Mesodermal cell (in vitro differentiated cells): ENCODE results near the gene CCNF.
"Not testable (repeated sequence)": the region's sequence is repeated elsewhere in the genome, so short reads cannot be mapped to it uniquely, and the experiment has no call there.

ENCODE experiments used
- H3K27ac ChIP-seq: 2 replicates; pipeline ENCODE4 v1.7.0; 2013; ENCODE audit warnings: mild to moderate bottlenecking, low read depth, low read length, moderate library complexity; ENCODE audit not compliant: severe bottlenecking
- H3K36me3 ChIP-seq: 2 replicates; pipeline ENCODE4 v1.7.1; 2013; ENCODE audit warnings: mild to moderate bottlenecking, low read length, moderate library complexity; ENCODE audit not compliant: control insufficient read depth, insufficient read depth
- H3K4me1 ChIP-seq: one replicate; pipeline ENCODE4 v1.7.1; 2013; ENCODE audit warnings: mild to moderate bottlenecking, low read length; ENCODE audit not compliant: insufficient read depth, control insufficient read depth, poor library complexity, severe bottlenecking
- H3K4me3 ChIP-seq: 2 replicates; pipeline ENCODE4 v1.7.0; 2013; ENCODE audit warnings: low read length, control low read depth, mild to moderate bottlenecking; ENCODE audit not compliant: insufficient read depth, poor library complexity, severe bottlenecking; ENCODE audit errors: extremely low read depth
- H3K9me3 ChIP-seq: 2 replicates; pipeline ENCODE4 v1.7.1; 2013; ENCODE audit warnings: mild to moderate bottlenecking, low read length, moderate library complexity; ENCODE audit not compliant: control insufficient read depth
- WGBS, 2 experiments: methylation state at CpG; one replicate each; pipeline ENCODE4 v1.1.5; 2013; ENCODE audit warnings: missing lambda C conversion rate in 2 of 2; ENCODE audit not compliant: insufficient coverage in 2 of 2; 5-methylcytosine and 5-hydroxymethylcytosine counted together

The CCNF gene

DNA sequence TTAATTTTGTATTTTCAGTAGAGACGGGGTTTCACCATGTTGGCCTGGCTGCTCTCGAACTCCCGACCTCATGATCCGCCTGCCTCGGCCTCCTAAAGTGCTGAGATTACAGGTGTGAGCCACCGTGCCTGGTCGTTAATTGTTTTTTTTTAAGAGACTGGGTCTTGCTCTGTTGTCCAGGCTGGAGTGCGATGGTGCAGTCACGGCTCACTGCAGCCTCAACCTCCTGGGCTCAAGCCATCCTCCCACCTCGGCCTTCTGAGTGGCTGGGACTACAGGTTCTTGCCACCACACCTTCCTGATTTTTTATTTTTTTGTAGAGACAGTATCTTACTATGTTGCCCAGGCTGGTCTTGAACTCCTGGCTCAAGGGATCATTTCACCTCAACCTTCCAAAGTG, 50.7 kb downstream of the CCNF start:
- not testable (repeated sequence) for H3K27ac ChIP-seq, H3K36me3 ChIP-seq, H3K4me1 ChIP-seq, H3K4me3 ChIP-seq, H3K9me3 ChIP-seq
- WGBS, 2 experiments = 91 to 96% methylated on average over 9 to 10 of the region's 10 CpGs

DNA sequence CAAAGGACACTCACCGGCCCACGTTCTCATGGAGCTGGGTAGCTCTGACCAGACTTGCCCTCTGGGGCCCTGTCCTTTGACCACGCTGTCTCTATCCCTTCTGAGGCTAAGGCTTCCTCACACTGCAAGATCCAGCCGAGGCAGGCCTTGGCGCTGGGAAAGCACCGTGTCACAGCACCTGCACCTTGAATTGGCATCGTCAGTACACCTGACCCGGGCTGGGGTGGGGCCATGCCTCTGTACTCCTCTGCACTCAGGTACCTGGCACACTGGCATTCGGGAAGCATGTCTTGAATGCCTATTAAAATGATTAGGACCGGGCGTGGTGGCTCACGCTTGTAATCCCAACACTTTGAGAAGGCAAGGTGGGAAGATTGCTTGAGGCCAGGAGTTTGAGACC, 51.7 kb downstream of the CCNF start:
- Histone ChIP-seq H3K27ac (no peak overlapping the region), H3K4me1 (peaks cover 2% of the 10 kb centered on the region), H3K4me3 (no peak overlapping the region), H3K36me3 (no peaks in the 10 kb centered on the region), H3K9me3 (no peaks in the 10 kb centered on the region)
- 93 to 94% methylated on average over 11 of the region's 12 CpGs for WGBS, 2 experiments

DNA sequence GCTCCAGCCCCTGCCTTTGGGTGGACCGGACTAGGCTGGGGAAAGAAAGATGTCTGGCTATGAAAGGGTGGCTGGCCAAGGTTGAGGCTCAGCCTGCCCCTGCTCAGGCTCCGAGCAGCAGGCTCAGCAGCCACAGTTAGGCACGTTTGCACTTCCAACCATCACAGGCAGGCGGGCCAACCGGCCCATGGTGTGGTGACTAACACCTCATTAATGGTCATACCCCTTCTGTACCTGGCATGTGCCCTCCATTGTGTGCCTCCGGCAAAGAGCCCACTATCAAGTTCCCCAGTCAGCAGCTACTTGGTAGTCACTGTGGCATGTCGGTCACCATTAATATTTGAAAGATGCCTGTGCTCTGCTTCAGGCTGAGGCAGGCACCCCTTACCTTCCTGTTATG, 52.4 kb downstream of the CCNF start:
- H3K36me3 ChIP-seq = no peaks in the 10 kb centered on the region

DNA sequence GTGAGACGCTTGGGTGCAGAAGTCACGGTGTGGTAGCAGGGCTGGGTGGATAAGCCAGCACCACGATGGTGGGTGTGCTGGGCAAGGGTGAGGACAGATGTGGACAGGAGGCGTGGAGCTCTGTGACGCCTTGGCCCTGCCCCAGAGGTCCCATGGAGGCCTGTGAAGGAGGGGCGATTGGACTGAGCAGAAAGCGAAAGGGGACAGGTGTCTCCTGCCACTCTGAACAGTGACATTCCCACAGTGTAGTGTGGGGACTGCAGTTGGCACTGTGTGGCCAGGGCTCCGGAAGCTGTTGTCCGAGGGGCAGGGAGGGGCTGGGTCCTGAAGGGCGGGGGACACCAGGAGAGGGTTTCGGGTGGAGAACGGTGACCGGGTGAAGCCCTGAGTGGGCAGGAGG, 53.0 kb downstream of the CCNF start:
- Histone ChIP-seq H3K4me3 (no peak overlapping the region), H3K27ac (no peak overlapping the region), H3K4me1 (peaks cover 6% of the 10 kb centered on the region), H3K9me3 (no peaks in the 10 kb centered on the region), H3K36me3 (no peaks in the 10 kb centered on the region)
- WGBS, 2 experiments = 92 to 96% methylated on average over 11 to 12 of the region's 13 CpGs

More for the DNA sequence above, 52.4 kb downstream of the CCNF start:
- Histone ChIP-seq H3K4me3 (no peak overlapping the region), H3K9me3 (no peaks in the 10 kb centered on the region), H3K4me1 (peaks cover 3% of the 10 kb centered on the region), H3K27ac (no peak overlapping the region)
- WGBS, 2 experiments = 86 to 93% methylated on average over 6 to 7 of the region's 7 CpGs

DNA sequence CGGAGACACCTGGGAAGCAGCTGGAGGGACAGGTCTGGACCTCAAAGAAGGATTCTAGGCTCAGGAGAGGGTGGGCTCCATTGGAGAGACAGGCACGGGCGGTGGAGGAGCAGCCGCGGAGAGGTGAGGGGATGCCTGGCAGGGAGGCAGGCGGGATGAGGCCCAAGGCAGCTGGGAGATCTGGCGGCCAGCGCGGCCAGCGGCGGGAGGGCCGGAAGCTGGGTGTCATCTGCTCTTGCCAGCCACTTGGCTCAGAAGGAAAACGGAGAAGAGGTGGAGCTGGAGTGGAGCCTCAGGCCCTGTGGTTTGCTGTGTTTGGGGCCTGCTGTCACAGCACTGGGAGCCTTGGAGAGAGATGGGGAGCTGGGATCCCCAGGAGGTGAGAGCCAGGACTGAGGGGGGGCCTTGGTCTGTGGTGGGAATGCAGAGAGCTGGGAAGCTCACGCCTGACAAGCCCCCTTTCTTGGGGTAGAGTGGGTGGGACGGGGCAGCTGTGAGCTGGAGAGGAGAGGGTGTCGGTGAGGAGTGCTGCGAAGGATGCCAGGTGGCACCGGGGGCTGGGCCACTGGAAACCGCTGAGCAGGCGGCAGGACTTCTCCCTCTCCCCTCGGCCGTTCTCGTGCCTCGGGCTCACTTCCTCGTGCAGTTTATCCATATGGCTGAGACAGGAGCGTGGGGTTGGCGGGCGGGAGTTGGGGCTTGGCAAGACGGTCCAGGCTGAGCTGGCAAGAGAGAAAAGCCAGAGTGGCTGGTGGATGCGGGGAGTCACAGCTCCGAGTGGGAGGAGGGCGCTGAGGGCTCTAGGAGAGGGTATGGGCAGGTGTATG, 53.7 kb downstream of the CCNF start:
- Histone ChIP-seq H3K4me3 (no peak overlapping the region), H3K4me1 (peaks cover 8% of the 10 kb centered on the region), H3K36me3 (no peaks in the 10 kb centered on the region), H3K27ac (no peak overlapping the region), H3K9me3 (no peaks in the 10 kb centered on the region)
- 89 to 93% methylated on average over 26 to 29 of the region's 32 CpGs for WGBS, 2 experiments

DNA sequence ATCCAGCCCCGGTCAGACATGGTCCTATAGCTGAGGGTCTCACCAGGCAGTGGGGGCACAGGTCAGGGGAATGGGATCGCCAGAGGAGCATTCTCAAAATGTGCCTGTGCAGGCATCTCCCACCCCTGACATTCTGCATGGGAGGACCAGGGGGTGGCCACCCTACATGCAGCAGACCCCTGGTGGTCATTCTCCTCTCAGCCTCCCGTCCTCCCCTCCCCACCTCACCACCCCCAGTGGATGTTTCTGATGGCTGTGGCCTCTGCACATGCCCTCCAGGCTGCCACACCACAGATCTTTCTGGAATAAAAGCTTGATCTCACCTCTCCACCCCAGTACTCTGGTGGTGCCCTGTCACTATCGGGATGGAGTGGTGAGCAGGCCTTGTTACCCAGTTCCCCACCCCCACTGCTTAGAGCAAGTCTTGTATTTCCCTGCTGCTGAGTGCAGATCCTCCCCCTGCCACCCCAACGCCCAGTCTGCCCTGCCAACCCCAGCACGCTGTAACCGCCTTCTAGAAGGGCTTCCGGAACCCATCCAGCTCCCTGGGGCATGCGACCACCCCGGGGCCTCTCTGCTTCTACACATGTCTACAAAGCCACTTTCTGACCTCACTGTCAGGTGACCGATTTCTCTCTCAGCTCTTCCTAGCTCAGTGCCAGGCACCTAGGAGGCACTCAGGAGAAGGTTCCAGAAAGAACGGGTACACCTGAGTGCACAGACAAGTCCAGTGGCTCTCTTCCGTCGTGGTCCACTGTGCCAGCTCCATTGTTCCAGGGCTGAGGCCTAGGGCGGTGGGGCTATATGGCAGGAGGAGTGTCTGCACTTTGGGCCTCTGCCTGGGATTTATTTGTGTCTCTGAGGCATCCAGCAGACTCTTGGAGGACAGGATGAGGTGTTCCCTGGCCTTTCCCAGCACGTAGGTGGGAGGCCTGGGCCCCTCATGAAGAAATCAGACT, 55.0 kb downstream of the CCNF start:
- 92 to 95% methylated on average over 15 of the region's 16 CpGs for WGBS, 2 experiments
- no peak overlapping the region for H3K27ac ChIP-seq
- no peak overlapping the region for H3K4me3 ChIP-seq

DNA sequence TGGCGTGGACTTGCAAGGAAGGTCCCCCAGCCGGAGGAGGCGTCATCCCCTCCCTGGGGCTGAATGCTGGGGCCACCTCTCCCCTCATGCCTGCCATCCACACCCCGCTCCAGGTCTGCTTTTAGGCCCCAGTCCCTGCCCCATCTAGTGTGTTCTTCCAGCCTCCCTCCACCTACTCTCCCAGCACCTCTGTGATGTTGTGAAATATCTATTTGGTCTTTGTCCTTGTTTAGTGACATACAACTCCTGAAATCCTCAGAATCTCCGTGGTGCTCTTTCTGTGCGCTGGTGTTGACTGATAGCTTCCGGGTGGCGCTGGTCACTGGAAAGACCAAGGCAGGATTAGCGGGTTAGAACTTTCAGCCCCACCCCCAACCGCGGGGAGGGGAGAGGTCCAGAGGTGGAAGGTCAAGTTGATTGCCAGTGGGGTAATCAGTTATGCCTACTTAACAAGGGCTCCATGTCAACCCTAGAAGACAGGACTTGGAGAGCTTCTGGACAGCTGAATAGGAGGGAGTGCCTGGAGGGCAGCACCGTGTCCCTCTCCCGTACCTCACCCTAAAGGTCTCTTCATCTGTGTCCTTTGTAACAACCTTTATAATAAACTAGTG, 55.8 kb downstream of the CCNF start:
- H3K4me3 ChIP-seq = no peak overlapping the region
- no peak overlapping the region for H3K27ac ChIP-seq
- H3K4me1 ChIP-seq = peaks cover 8% of the 10 kb centered on the region
- WGBS, 2 experiments = 95 to 99% methylated on average over 4 to 8 of the region's 13 CpGs
- H3K36me3 ChIP-seq = no peaks in the 10 kb centered on the region
- no peaks in the 10 kb centered on the region for H3K9me3 ChIP-seq

More for the DNA sequence above, 55.0 kb downstream of the CCNF start:
- H3K36me3 ChIP-seq = no peaks in the 10 kb centered on the region
- peaks cover 8% of the 10 kb centered on the region for H3K4me1 ChIP-seq
- no peaks in the 10 kb centered on the region for H3K9me3 ChIP-seq

DNA sequence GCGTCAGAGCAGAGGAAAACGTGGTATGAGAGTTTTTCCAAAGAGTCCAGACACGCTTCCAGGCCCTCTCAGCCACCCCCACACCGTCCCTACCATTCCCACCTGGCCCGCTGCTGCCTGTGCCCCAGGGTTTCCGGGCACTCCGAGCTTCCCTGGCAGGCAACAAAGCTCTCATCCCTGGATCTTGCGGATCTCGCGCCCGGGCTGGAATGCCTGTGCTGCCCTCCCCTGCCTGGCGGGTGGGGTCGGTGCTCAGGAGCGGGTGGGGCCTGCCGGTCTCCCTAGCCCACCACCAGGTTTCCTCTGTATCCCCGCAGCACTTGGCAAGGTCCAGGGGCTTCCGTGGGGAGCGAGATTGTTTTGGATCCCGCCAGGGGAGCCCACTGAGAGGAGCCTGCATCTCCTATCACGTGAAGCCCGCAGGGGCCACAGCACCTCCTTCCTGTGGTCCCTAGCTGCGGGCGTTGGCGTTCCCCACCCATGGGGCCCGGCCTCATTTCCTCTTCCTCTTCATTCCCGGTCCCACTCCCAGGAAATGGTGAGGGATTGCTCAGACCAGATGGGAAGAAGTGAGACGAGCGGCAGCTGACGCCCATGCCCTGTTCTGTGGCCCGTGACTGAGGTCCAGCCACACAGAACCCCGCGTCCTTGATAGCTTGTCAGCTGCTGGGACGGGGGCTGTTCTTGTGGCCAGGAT, 56.7 kb downstream of the CCNF start:
- Histone ChIP-seq H3K27ac (no peak overlapping the region), H3K4me3 (no peak overlapping the region), H3K9me3 (no peaks in the 10 kb centered on the region), H3K36me3 (no peaks in the 10 kb centered on the region), H3K4me1 (peaks cover 8% of the 10 kb centered on the region)
- 91 to 95% methylated on average over 21 to 28 of the region's 33 CpGs for WGBS, 2 experiments

DNA sequence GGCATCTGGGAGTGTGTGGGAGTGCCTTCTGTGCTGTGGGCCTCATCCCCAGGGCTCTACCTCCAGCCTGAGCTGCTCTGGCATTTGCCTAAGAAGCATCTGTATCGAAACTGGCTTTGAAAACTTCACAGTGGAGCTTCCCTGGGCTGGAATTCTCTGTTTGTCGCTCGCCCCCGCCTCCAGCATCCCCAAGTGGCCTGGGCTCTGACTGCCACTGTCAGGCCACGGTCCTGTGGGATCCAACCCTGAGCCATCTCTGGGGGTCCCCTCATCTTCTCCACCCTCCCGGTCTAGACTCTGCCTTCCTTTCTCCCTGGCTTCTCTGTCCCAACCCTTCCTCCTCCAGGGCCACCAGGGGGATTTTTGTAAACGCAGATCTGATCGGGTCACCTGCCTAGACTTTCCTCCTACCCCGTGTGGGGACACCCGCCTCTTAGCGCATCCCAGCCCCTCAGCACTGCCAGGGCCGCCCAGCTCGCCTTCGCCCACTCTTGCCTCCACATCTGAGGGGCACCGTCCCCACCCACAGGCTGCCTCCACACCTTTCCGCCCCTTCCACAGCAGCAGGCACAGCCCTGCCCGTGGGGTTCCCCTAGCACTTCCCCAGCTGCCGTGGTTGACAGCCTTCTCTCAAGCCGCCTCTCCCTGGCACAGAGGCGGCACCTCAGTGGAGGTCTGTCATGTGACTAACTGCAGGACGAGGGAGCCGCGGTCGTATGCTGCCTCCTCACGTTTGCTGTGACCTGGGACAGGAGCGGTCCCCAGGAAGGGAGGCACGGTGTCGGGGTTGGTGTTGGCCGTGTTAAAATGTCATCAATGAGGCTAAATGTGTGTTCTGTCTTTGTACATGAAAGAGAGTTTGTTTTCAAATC, 57.6 kb downstream of the CCNF start:
- H3K36me3 ChIP-seq = no peaks in the 10 kb centered on the region
- no peak overlapping the region for H3K27ac ChIP-seq
- peaks cover 8% of the 10 kb centered on the region for H3K4me1 ChIP-seq
- no peaks in the 10 kb centered on the region for H3K9me3 ChIP-seq
- H3K4me3 ChIP-seq = no peak overlapping the region
- 69 to 76% methylated on average over 26 to 28 of the region's 29 CpGs for WGBS, 2 experiments
